A673 (cell line): ENCODE results near the gene ZBTB37. TPM values are rescaled to one million over a fixed set of nuclear protein-coding genes. Genes with fewer than 3 reads are reported as not detected.
"Not testable (repeated sequence)": the region's sequence is repeated elsewhere in the genome, so short reads cannot be mapped to it uniquely, and the experiment has no call there.

ENCODE experiments used
- BruUV-seq: library from RNA; stranded (reverse); fragments of 400-500 nt; replicated peaks from 2 replicates; lab custom pipeline; 2021; lab: Mats Ljungman, UMichigan
- CTCF ChIA-PET: fragments of 300-600 bp; sonication (Branson Sonifier 250); formaldehyde crosslinking; loops from one replicate; lab custom pipeline; 2022; ENCODE audit warnings: antibody characterized with exemption; lab: Charles Lee
- POLR2A ChIA-PET: fragments of 300-600 bp; sonication (Branson Sonifier 250); formaldehyde crosslinking; loops from one replicate; lab custom pipeline; 2022; ENCODE audit warnings: antibody characterized with exemption; ENCODE audit not compliant: low non-redundant PET; lab: Charles Lee
- DNase-seq: peaks from one replicate; pipeline ENCODE4 v3.0.0-alpha.2; 2015; ENCODE audit warnings: low spot score
- H3K27ac ChIP-seq: fragments of 200-600 bp; sonication (generic); 2 replicates; pipeline ENCODE4 v1.5.1; 2016; ENCODE audit warnings: mixed run types, low read depth, mild to moderate bottlenecking, mixed read lengths, antibody characterized with exemption, low read length; ENCODE audit not compliant: poor library complexity, severe bottlenecking
- H3K27me3 ChIP-seq: fragments of 200-600 bp; sonication (generic); replicated peaks from 2 replicates; pipeline ENCODE4 v1.6.1; 2017; ENCODE audit warnings: mixed run types, low read depth, mild to moderate bottlenecking, mixed read lengths, antibody characterized with exemption, low read length; ENCODE audit not compliant: insufficient read depth, poor library complexity
- H3K36me3 ChIP-seq: fragments of 200-600 bp; sonication (generic); 2 replicates; pipeline ENCODE4 v1.6.1; 2016; ENCODE audit warnings: mixed run types, mild to moderate bottlenecking, mixed read lengths, antibody characterized with exemption, low read length; ENCODE audit not compliant: insufficient read depth, poor library complexity, severe bottlenecking
- H3K4me1 ChIP-seq: fragments of 200-600 bp; sonication (generic); 2 replicates; pipeline ENCODE4 v1.6.1; 2017; ENCODE audit warnings: mixed run types, mild to moderate bottlenecking, mixed read lengths, antibody characterized with exemption, low read length; ENCODE audit not compliant: insufficient read depth, poor library complexity, severe bottlenecking
- H3K4me3 ChIP-seq: fragments of 200-600 bp; sonication (generic); 2 replicates; pipeline ENCODE4 v1.5.1; 2016; ENCODE audit warnings: low read depth, mixed run types, mild to moderate bottlenecking, mixed read lengths, low read length; ENCODE audit not compliant: poor library complexity, severe bottlenecking
- H3K9me3 ChIP-seq: fragments of 200-600 bp; sonication (generic); 2 replicates; pipeline ENCODE4 v1.6.1; 2016; ENCODE audit warnings: mixed run types, low read depth, mild to moderate bottlenecking, mixed read lengths, antibody characterized with exemption, low read length; ENCODE audit not compliant: poor library complexity, severe bottlenecking
- CTCF ChIP-seq: fragments of 300-800, 200-600 bp; sonication (generic); conservative IDR thresholded peaks from 2 replicates; pipeline ENCODE4 v1.5.1; 2017; ENCODE audit warnings: low read depth, mild to moderate bottlenecking, antibody characterized with exemption, low read length, moderate library complexity, mixed read lengths
- EZH2 ChIP-seq: fragments of 200-600 bp; sonication (generic); IDR thresholded peaks from 2 replicates; pipeline ENCODE4 v1.6.1; 2017; ENCODE audit warnings: borderline replicate concordance, low read depth, mild to moderate bottlenecking, mixed read lengths, antibody characterized with exemption, low read length; ENCODE audit not compliant: poor library complexity, severe bottlenecking
- intact Hi-C: fragments of 100-400 bp; cut with micrococcal nuclease; formaldehyde crosslinking; loops from one replicate; pipeline ENCODE4 v1.10.0; 2022; ENCODE audit not compliant: unreplicated experiment
- total RNA-seq: library from RNA; stranded (reverse); gene quantifications from 2 replicates; pipeline ENCODE4 v1.2.3, GENCODE V29; 2021

The ZBTB37 gene
- total RNA-seq, 1 experiment from 2014 or later, result 17.2 TPM

- Histone ChIP-seq H3K4me1 (peaks cover 22% of the 10 kb centered on the region), H3K27ac (no peak overlapping the region), H3K36me3 (peaks cover 28% of the 10 kb centered on the region), H3K9me3 (no peaks in the 10 kb centered on the region), H3K27me3 (no peaks in the 10 kb centered on the region), H3K4me3 (no peak overlapping the region)
- BruUV-seq, result no TSS peak
- intact Hi-C loops, result no loop called here
- no peak for DNase-seq
- ChIA-PET CTCF (no interaction called here), POLR2A (no interaction called here)
- TF ChIP-seq CTCF (no peak), EZH2 (no peak)
Measured at GRCh38 chr1:173871500-173871899, 3.3 kb downstream of the ZBTB37 start.

- no TSS peak for BruUV-seq
- peaks cover 10% of the 10 kb centered on the region for H3K36me3 ChIP-seq
Measured at GRCh38 chr1:173876732-173877131, 8.6 kb downstream of the ZBTB37 start.

GRCh38 chr1:173878251-173878650, 10.1 kb downstream of the ZBTB37 start:
- H3K9me3 ChIP-seq, result no peaks in the 10 kb centered on the region
- H3K27ac ChIP-seq, result no peak overlapping the region
- TF ChIP-seq CTCF (no peak), EZH2 (no peak)
- H3K27me3 ChIP-seq, result no peaks in the 10 kb centered on the region
- ChIA-PET POLR2A (no interaction called here), CTCF (no interaction called here)
- DNase-seq, result no peak
- BruUV-seq, result no TSS peak
- intact Hi-C loops, result no loop called here
- peaks cover 10% of the 10 kb centered on the region for H3K36me3 ChIP-seq
- no peak overlapping the region for H3K4me3 ChIP-seq
- H3K4me1 ChIP-seq, result no peaks in the 10 kb centered on the region

More at GRCh38 chr1:173876732-173877131, 8.6 kb downstream of the ZBTB37 start:
- no peaks in the 10 kb centered on the region for H3K27me3 ChIP-seq
- ChIA-PET POLR2A (no interaction called here), CTCF (no interaction called here)
- TF ChIP-seq EZH2, result no peak
- no peak for TF ChIP-seq CTCF
- H3K9me3 ChIP-seq, result no peaks in the 10 kb centered on the region
- peaks cover under 1% of the 10 kb centered on the region for H3K4me1 ChIP-seq
- no peak overlapping the region for H3K27ac ChIP-seq
- intact Hi-C loops, result no loop called here
- DNase-seq, result no peak
- no peak overlapping the region for H3K4me3 ChIP-seq

GRCh38 chr1:173881117-173881516, 12.9 kb downstream of the ZBTB37 start:
- POLR2A ChIA-PET, CTCF ChIA-PET, intact Hi-C loops, H3K4me1 ChIP-seq, H3K27me3 ChIP-seq, BruUV-seq, H3K4me3 ChIP-seq, DNase-seq, H3K9me3 ChIP-seq, H3K27ac ChIP-seq: not testable (repeated sequence)
- H3K36me3 ChIP-seq, result peaks cover 15% of the 10 kb centered on the region
